HG03135 (cell line): ENCODE results near the gene DSP.

ENCODE experiments used
- ATAC-seq: cut with Tn5 transposase; IDR thresholded peaks from one replicate; pipeline ENCODE4 v1.9.1; 2021; ENCODE audit warnings: mild to moderate bottlenecking, moderate library complexity; ENCODE audit not compliant: unreplicated experiment

The DSP gene

GRCh38 chr6:7559196-7559595, 17.7 kb downstream of the DSP start:
- no peak for ATAC-seq

DNA sequence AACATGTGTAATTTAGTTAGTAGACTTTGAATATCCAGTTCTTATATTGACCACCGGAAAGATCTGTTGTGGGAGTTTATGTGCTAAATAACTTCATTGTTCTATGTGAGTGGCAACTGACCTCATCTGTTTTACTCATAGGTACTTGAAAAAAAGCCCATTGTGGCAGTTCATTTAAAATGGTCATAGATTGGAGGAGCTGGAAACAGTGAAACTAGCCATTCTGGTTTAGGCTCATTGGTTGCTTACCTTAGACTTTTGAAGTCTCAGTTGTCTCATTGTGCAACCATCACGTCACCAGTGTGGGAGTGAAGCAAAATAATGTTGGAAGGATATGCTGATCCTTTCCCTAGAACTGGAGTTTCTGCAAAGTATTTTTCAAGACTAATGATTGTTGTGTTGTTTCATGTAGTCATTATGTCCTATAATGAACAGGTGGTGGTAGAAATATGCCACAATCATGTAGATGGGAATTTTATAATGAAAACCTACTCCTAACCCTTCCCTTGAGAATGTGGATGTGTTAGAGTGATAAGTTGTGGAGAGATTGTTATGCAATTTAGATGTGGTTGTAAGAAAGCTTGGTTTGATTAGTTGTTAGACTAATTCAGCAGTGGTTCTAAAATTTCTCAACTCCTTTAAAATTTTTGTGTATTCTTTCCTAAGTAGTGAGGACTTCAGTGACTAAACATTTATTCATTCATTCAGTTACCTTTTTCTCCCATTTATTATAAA, 18.3 kb downstream of the DSP start:
- ATAC-seq: no peak

DNA sequence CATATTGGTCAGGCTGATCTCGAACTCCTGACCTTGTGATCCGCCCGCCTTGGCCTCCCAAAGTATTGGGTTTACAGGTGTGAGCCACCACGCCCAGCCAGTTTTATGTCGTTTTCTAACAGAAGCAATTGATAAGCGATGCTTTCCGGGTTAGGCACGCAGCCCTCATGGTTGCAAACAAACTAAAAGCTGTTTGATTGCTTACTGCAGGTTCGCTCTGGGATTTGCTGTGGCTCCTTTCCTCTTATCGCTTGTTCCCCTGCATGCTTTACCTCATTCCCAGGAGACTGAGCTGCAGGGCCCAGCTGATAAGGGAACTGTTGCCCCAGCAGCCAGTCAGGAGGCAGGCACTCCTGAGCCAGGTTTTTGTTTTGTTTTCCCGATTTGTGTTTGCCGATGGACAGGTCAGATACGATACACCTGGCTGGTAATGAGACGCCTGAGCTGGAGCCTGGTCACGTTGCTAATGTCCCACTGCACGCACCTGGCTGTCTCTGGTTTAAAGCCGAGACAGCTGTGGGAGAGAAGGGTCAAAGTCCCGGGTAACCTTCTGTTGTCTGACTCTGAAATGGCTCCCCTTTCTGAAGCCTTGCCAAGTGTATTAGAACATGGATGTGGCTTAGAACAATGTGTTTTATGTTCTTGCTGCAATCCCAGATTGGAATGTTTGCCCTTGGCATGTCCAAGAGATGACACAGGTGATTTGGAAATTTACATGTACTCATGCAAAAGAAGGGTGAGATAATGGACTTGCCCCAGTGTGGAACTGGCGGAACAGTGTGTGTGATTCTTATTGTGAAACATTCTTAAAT, 19.9 kb downstream of the DSP start:
- no peak for ATAC-seq

DNA sequence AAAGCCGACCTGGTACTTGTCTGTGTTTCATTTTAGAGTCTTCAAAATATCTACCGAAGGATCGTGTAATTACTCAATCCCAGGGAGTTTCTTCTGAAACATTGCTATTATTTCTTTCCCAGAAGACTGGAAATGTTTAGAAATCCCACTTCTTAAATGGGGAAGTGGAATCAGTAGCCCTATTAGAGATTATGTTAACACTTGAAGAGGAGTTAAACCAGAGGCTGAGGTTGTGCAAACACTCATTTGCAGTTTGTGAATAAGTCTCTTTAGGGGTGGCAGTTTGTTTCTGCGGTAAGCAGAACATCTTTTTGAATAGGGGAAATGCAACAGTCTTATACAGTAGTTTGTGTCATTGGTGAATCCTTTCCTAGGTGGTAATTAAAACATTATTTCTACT, 21.3 kb downstream of the DSP start:
- ATAC-seq: no peak

- no peak for ATAC-seq
Observed at GRCh38 chr6:7566107-7566506, 24.6 kb downstream of the DSP start.

DNA sequence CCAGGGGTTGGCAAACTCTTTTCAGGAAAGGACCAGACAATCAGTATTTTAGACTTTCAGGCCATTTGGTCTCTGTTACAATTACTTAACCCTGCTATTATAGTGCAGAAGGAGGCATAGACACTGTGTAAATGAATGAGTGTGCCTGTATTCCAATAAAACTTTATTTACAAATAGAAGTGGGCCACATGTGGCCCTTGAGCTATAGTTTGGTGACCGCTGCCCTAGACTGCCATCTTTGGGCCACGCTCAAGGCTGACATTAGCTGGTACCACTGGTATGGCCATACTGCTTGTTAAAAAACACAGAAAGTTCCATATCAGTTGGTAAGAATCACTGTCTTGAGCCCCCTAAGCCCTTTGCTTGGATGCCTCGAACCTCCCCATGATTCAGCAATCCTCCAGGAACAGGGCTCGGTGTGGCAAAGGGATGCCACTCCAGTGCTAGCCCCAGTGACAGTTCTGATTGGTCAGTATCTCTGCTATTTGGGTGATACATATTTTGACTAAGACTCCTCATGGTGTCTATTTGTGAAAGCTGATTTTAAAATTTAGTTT, 25.2 kb downstream of the DSP start:
- no peak for ATAC-seq

DNA sequence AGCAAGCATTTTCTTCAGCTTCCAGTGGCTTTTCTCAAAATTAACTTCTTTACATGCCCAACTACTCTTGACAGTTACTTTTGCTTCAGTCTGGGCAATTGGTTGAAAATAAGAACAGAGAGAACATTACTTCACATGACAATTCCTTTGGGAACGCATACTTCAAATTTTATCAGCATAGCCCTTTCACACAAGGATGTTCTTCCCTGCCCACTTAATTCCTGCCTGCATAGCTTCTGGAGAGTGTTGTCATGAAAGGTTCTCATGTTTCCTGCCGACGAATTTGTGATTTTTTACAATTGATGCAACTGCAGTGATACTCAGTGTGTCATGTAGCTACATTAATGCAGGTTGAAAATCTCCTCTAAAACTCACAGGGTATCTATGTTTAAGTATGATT, 26.6 kb downstream of the DSP start:
- ATAC-seq: no peak

DNA sequence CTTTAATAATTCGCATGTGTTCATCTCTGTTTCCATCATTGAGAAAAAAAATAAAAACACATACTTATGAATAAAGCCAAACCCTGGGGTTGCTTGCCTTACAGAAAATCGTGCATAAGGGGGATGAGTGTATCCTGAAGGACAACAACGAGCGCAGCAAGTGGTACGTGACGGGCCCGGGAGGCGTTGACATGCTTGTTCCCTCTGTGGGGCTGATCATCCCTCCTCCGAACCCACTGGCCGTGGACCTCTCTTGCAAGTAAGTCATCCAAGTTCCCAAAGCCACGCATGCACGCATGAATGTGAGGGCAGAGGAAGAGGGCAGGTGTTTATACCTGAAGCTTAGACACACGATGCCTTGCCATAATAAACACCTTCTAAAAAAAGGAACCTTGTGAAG, 27.6 kb downstream of the DSP start:
- ATAC-seq: no peak

GRCh38 chr6:7572213-7572943, 30.9 kb downstream of the DSP start:
- ATAC-seq: no peak

GRCh38 chr6:7574500-7574899, 33.0 kb downstream of the DSP start:
- ATAC-seq: no peak

DNA sequence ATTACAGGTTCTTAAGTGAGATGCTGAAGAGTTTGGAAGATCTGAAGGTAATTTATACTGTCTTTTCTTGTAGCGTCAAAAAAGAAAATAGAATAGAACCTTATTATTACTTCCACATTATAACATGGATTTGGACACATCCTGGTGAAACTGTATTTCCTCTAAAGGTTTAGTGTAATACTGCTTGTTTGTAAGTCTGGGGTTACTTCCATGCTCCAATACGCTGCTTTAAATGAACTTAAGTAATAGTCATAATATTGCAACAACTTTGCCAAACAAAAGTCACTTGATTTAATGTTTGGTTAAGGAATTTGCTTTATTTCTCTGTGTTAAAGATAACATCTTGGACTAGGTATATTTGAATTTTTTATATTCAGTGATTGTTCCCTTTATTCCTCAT, 37.0 kb downstream of the DSP start:
- no peak for ATAC-seq

DNA sequence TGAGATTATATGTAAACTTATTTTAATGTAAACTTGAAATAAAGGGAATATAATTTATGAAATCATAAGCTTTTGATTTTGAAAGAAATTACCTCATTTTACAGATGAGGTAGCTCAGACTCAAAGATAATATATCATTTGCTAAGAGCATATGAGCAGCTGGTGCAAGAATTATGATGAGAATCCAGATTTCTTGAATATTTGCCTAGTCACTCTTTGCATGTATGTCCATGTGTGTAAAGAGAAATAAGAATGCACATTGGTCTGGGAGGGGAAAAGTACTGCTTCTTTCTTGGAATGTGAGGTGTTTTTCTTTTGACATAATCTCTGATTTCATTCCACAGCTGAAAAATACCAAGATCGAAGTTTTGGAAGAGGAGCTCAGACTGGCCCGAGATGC, 37.5 kb downstream of the DSP start:
- no peak for ATAC-seq

GRCh38 chr6:7579851-7580250, 38.4 kb downstream of the DSP start:
- ATAC-seq: no peak

GRCh38 chr6:7580537-7580926, 39.1 kb downstream of the DSP start:
- ATAC-seq: no peak

- no peak for ATAC-seq
Observed at GRCh38 chr6:7580927-7581618, 39.6 kb downstream of the DSP start.

DNA sequence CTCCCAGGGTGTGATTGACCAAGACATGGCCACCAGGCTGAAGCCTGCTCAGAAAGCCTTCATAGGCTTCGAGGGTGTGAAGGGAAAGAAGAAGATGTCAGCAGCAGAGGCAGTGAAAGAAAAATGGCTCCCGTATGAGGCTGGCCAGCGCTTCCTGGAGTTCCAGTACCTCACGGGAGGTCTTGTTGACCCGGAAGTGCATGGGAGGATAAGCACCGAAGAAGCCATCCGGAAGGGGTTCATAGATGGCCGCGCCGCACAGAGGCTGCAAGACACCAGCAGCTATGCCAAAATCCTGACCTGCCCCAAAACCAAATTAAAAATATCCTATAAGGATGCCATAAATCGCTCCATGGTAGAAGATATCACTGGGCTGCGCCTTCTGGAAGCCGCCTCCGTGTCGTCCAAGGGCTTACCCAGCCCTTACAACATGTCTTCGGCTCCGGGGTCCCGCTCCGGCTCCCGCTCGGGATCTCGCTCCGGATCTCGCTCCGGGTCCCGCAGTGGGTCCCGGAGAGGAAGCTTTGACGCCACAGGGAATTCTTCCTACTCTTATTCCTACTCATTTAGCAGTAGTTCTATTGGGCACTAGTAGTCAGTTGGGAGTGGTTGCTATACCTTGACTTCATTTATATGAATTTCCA, 43.9 kb downstream of the DSP start:
- ATAC-seq: no peak

GRCh38 chr6:7587631-7588100, 46.2 kb downstream of the DSP start:
- no peak for ATAC-seq

DNA sequence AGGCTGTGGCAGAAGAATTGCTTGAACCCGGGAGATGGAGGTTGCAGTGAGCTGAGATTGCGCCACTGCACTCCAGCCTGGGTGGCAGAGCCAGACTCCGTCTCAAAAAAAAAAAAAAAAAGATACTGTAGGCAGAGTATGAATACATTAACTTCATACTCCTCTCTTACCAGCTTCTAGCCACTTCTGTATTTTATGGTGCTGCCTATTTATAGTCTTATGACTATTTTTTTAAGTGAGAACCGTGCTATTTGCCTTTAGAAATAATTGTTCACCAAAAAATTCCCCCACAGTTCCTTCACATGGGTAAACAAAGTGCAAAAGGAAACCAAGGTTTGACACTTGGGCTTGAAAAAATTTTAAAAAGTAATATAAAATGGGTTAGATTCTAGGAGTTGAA, 47.0 kb downstream of the DSP start:
- ATAC-seq: no peak

DNA sequence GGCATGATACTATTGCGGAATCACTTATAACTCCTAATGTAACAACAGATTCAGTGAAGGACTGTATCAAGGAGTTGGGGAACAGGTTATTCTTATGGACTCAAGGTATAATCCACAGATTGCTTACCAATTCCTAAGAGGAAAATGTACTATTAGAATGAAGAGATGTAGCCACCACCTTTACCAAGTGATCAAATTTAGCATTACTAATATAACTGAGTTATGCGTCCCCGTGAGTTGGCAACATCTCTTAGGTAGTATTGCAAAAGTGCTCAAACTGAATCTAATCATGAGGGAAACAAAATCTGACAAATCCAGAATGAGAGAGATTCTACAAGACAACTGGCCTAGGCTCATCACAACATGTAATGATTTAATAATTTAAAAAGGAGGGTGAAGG, 47.8 kb downstream of the DSP start:
- no peak for ATAC-seq
